BLaER1 (cell line): ENCODE data around the gene ALOX15.
A peak's percentile ranks its signal among the peaks of the same experiment; 100 is the strongest.

Experiments used
- H3K27ac ChIP-seq: shearing (Covaris generic); formaldehyde crosslinking; 2 replicates; pipeline ENCODE4 v1.8.1; 2022
- H3K27me3 ChIP-seq: shearing (Covaris generic); formaldehyde crosslinking; 2 replicates; pipeline ENCODE4 v1.8.1; 2022
- H3K36me3 ChIP-seq: shearing (Covaris generic); formaldehyde crosslinking; 2 replicates; pipeline ENCODE4 v1.8.1; 2022
- H3K4me1 ChIP-seq: shearing (Covaris generic); formaldehyde crosslinking; 2 replicates; pipeline ENCODE4 v1.8.1; 2022
- H3K4me2 ChIP-seq: shearing (Covaris generic); formaldehyde crosslinking; 2 replicates; pipeline ENCODE4 v1.8.1; 2022
- H3K4me3 ChIP-seq: shearing (Covaris generic); formaldehyde crosslinking; 2 replicates; pipeline ENCODE4 v1.8.1; 2022
- H3K9ac ChIP-seq: shearing (Covaris generic); formaldehyde crosslinking; 2 replicates; pipeline ENCODE4 v1.8.1; 2022
- H3K9me3 ChIP-seq: shearing (Covaris generic); formaldehyde crosslinking; 2 replicates; pipeline ENCODE4 v1.8.1; 2022
- H4K20me1 ChIP-seq: shearing (Covaris generic); formaldehyde crosslinking; 2 replicates; pipeline ENCODE4 v1.8.1; 2022
- Cebpa-rat ChIP-seq: shearing (Covaris generic); IDR thresholded peaks from 2 replicates; pipeline ENCODE4 v1.8.1; 2022

ALOX15 gene

DNA sequence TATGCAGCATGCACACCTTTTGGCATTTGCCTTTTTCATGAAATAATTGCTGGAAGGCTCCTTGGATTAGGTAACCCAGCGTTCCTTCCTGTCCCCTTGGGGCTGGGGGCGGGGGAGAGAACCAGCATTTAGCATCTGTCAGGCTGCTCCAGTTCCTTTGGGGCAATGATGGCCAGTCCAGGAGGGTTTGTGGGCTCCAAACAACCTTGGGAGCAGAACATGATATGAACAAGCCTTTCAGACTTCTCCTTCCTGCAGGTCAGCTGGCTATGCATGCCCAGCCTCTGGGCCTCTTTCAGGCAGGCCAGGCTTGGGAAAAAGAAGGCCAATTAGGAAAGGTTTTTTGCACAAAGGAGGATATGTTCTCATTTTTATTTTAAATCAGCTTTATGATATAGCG lies 58.3 kb downstream of the ALOX15 start:
- no peak for TF ChIP-seq Cebpa-rat
- peaks cover 38% of the 10 kb centered on the region for H3K4me1 ChIP-seq
- no peaks in the 10 kb centered on the region for H3K9me3 ChIP-seq
- H3K4me3 ChIP-seq: no peak overlapping the region
- H3K4me2 ChIP-seq: peak overlapping the region; percentile 99
- H4K20me1 ChIP-seq: peaks cover 27% of the 10 kb centered on the region
- no peaks in the 10 kb centered on the region for H3K36me3 ChIP-seq
- H3K27me3 ChIP-seq: peaks cover 47% of the 10 kb centered on the region
- no peak overlapping the region for H3K9ac ChIP-seq
- no peak overlapping the region for H3K27ac ChIP-seq

DNA sequence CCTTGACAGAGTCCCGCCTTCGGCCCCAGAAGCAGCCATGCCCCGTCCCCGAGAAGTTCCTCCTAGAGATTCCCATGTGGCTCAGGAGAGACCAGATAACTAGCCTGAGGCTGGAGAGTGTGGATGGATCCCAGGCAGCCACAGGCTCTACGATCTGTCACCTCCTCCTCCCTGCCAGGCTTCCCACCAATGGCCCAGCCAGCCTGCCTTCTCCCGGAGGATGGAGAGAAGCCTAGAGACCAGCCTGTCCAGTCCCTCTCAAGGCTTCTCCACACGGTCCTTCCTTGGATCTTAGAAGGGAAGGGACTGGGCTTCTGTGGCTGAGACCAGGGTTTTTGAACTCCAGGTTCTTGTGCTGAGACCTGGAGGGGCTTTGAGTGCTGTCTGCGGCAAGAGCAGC lies 58.8 kb downstream of the ALOX15 start:
- Histone ChIP-seq H3K4me3 (no peak overlapping the region), H3K4me2 (no peak overlapping the region), H3K4me1 (peaks cover 33% of the 10 kb centered on the region), H3K27me3 (peaks cover 47% of the 10 kb centered on the region), H4K20me1 (peaks cover 22% of the 10 kb centered on the region), H3K9me3 (no peaks in the 10 kb centered on the region), H3K9ac (no peak overlapping the region), H3K36me3 (no peaks in the 10 kb centered on the region), H3K27ac (no peak overlapping the region)
- no peak for TF ChIP-seq Cebpa-rat

DNA sequence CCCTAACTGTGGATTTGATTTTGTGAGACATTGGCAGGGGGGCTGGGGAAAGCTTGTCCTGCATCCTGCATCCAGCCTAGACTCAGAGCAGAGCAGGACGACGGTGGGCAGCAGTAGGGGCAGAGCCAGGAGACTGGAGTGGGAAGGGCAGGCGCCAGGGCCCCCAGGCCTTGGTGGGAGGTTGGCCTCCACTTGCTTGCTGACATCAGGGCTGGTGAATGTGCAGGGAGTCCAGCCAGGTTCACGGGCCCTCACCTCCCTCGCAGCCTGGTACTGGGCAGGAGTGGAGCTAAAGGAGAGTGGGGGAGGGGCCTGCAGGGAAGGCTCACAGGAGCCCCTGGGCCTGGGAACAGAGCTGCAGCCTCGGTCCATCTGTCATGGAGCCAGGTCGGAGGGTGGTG lies 59.4 kb downstream of the ALOX15 start:
- peaks cover 47% of the 10 kb centered on the region for H3K27me3 ChIP-seq
- H3K4me1 ChIP-seq: peaks cover 32% of the 10 kb centered on the region

More for the DNA sequence above, 59.4 kb downstream of the ALOX15 start:
- Histone ChIP-seq H3K27ac (no peak overlapping the region), H3K36me3 (no peaks in the 10 kb centered on the region), H3K4me3 (no peak overlapping the region), H3K9me3 (no peaks in the 10 kb centered on the region), H3K4me2 (no peak overlapping the region), H3K9ac (no peak overlapping the region), H4K20me1 (peaks cover 16% of the 10 kb centered on the region)
- TF ChIP-seq Cebpa-rat: no peak
